ENCODE measurements around the gene VAT1.
"Not testable (repeated sequence)": the region's sequence is repeated elsewhere in the genome, so short reads cannot be mapped to it uniquely, and the experiment has no call there.

VAT1 gene

GRCh38 chr17:42973323-42973722, 48.9 kb downstream of the VAT1 start:
- not testable (repeated sequence) for H3K27ac ChIP-seq (ENCODE audit: insufficient read depth, low read depth, low read length, poor library complexity, severe bottlenecking); H3K9me3 ChIP-seq (ENCODE audit: control insufficient read depth, low read length); H3K4me1 ChIP-seq (ENCODE audit: control insufficient read depth, insufficient read depth, low read length); H3K4me3 ChIP-seq (ENCODE audit: insufficient read depth, low read depth, low read length); H3K36me3 ChIP-seq (ENCODE audit: control insufficient read depth, insufficient read depth, low read length); H3K27me3 ChIP-seq (ENCODE audit: control insufficient read depth, insufficient read depth, low read length, poor library complexity, severe bottlenecking)
- WGBS, 2 experiments, result 82 to 90% methylated on average over 8 to 18 of the region's 18 CpGs

- no peaks in the 10 kb centered on the region for H3K36me3 ChIP-seq (ENCODE audit: control insufficient read depth, insufficient read depth, low read length)
- no peaks in the 10 kb centered on the region for H3K9me3 ChIP-seq (ENCODE audit: control insufficient read depth, low read length)
- H3K4me3 ChIP-seq (ENCODE audit: insufficient read depth, low read depth, low read length), result no peak overlapping the region
- no peaks in the 10 kb centered on the region for H3K4me1 ChIP-seq (ENCODE audit: control insufficient read depth, insufficient read depth, low read length)
- 91 to 94% methylated on average over 5 of the region's 5 CpGs for WGBS, 2 experiments
- H3K27ac ChIP-seq (ENCODE audit: insufficient read depth, low read depth, low read length, poor library complexity, severe bottlenecking), result no peak overlapping the region
- H3K27me3 ChIP-seq (ENCODE audit: control insufficient read depth, insufficient read depth, low read length, poor library complexity, severe bottlenecking), result no peaks in the 10 kb centered on the region
Observed at GRCh38 chr17:42971589-42971988, 50.6 kb downstream of the VAT1 start.

GRCh38 chr17:42969001-42969581, 53.1 kb downstream of the VAT1 start:
- WGBS, 2 experiments, result 64 to 66% methylated on average over 5 of the region's 5 CpGs
- H3K4me3 ChIP-seq (ENCODE audit: insufficient read depth, low read depth, low read length), result no peak overlapping the region
- no peaks in the 10 kb centered on the region for H3K27me3 ChIP-seq (ENCODE audit: control insufficient read depth, insufficient read depth, low read length, poor library complexity, severe bottlenecking)
- no peak overlapping the region for H3K27ac ChIP-seq (ENCODE audit: insufficient read depth, low read depth, low read length, poor library complexity, severe bottlenecking)
- H3K4me1 ChIP-seq (ENCODE audit: control insufficient read depth, insufficient read depth, low read length), result no peaks in the 10 kb centered on the region
- H3K36me3 ChIP-seq (ENCODE audit: control insufficient read depth, insufficient read depth, low read length), result no peaks in the 10 kb centered on the region
- no peaks in the 10 kb centered on the region for H3K9me3 ChIP-seq (ENCODE audit: control insufficient read depth, low read length)

- H3K4me1 ChIP-seq (ENCODE audit: control insufficient read depth, insufficient read depth, low read length), result no peaks in the 10 kb centered on the region
- no peaks in the 10 kb centered on the region for H3K36me3 ChIP-seq (ENCODE audit: control insufficient read depth, insufficient read depth, low read length)
- no peak overlapping the region for H3K4me3 ChIP-seq (ENCODE audit: insufficient read depth, low read depth, low read length)
- H3K27me3 ChIP-seq (ENCODE audit: control insufficient read depth, insufficient read depth, low read length, poor library complexity, severe bottlenecking), result no peaks in the 10 kb centered on the region
- H3K9me3 ChIP-seq (ENCODE audit: control insufficient read depth, low read length), result no peaks in the 10 kb centered on the region
- H3K27ac ChIP-seq (ENCODE audit: insufficient read depth, low read depth, low read length, poor library complexity, severe bottlenecking), result no peak overlapping the region
- WGBS, 2 experiments, result 77 to 100% methylated on average over 1 of the region's 1 CpG
Observed at GRCh38 chr17:42967925-42968324, 54.3 kb downstream of the VAT1 start.

All from ectodermal cell (in vitro differentiated cells).